ENCODE data around the gene DPPA4.

GRCh38 chr3:109356442-109357155, 19.3 kb upstream of the DPPA4 start:
- no peak for TF ChIP-seq CTCF (IDR thresholded peaks at IDR 0.05)
- TF ChIP-seq POLR2A (IDR thresholded peaks at IDR 0.05) = no peak

All from right lobe of liver (tissue), 4 donors.